HCT116 (cell line): ENCODE results near the gene INTS6.
"Not testable (repeated sequence)": the region's sequence is repeated elsewhere in the genome, so short reads cannot be mapped to it uniquely, and the experiment has no call there.

Experiments used
- CEBPB ChIP-seq: IDR thresholded peaks from 2 replicates; pipeline ENCODE4 v1.6.1; 2012; ENCODE audit warnings: low read depth
- CTCF ChIP-seq, 3 experiments: fragments of 200-600 bp in 1 of 3; sonication (generic) in 1 of 3; IDR thresholded peaks in 2 of 3; conservative IDR thresholded peaks in 1 of 3; 2 replicates each; pipeline ENCODE4 v1.5.1; 2012 to 2017; ENCODE audit warnings: low read depth in 2 of 3, low read length in 2 of 3, antibody characterized with exemption in 1 of 3, borderline replicate concordance in 1 of 3, control low read depth in 1 of 3, mild to moderate bottlenecking in 1 of 3, mixed read lengths in 1 of 3, mixed run types in 1 of 3, moderate library complexity in 1 of 3; ENCODE audit not compliant: insufficient read depth in 1 of 3
- EZH2 ChIP-seq: fragments of 200-600 bp; sonication (generic); IDR thresholded peaks from 2 replicates; pipeline ENCODE4 v1.6.1; 2017; ENCODE audit warnings: antibody characterized with exemption, mixed run types
- EZH2phosphoT487 ChIP-seq: fragments of 200-600 bp; IDR thresholded peaks from 2 replicates; pipeline ENCODE4 v1.6.1; 2018; ENCODE audit warnings: antibody characterized with exemption, borderline replicate concordance
- POLR2A ChIP-seq: IDR thresholded peaks from 2 replicates; pipeline ENCODE4 v1.7.0; 2011; ENCODE audit warnings: borderline replicate concordance; ENCODE audit not compliant: insufficient read depth, insufficient read length; ENCODE audit errors: extremely low read depth

- not testable (repeated sequence) for TF ChIP-seq EZH2phosphoT487; CTCF (IDR thresholded peaks at IDR 0.05 in 2 of 3, conservative IDR thresholded peaks at IDR 0.05 in 1 of 3; ENCODE audit: borderline replicate concordance in 1 of 3, insufficient read depth in 1 of 3, low read depth in 2 of 3, low read length in 2 of 3); EZH2; CEBPB; POLR2A
Measured at GRCh38 chr13:51415339-51415738, 37.5 kb downstream of the INTS6 start.
